Measurements from ENCODE around the gene TMEM225B. TPM values are rescaled to one million over a fixed set of nuclear protein-coding genes. Genes with fewer than 3 reads are reported as not detected.

TMEM225B gene
- total RNA-seq, 1 experiment from 2014 or later = 3.1 TPM

GRCh38 chr7:99579281-99579955, 18.6 kb upstream of the TMEM225B start:
- RAD21 ChIA-PET (ENCODE audit: low non-redundant PET in 1 of 2, low total read pairs in 2 of 2, uncharacterized antibody in 2 of 2, unreplicated experiment in 2 of 2) = no interaction called here
- Histone ChIP-seq H3K9ac (ENCODE audit: low read length) (no peak overlapping the region), H3K4me1 (ENCODE audit: control insufficient read depth in 1 of 2, insufficient read depth in 2 of 2, low read length in 2 of 2) (no peaks in the 10 kb centered on the region), H3K27me3 (ENCODE audit: insufficient read depth, low read length) (no peaks in the 10 kb centered on the region), H2AFZ (ENCODE audit: low read depth, low read length, poor library complexity, severe bottlenecking) (no peak overlapping the region), H3K79me2 (ENCODE audit: insufficient read depth, low read length) (no peaks in the 10 kb centered on the region), H3K4me2 (ENCODE audit: low read length) (no peak overlapping the region), H3K9me2 (ENCODE audit: insufficient read depth) (no peaks in the 10 kb centered on the region), H3K4me3 (replicated peaks in 1 of 2; ENCODE audit: low read depth in 1 of 2, low read length in 2 of 2) (no peak overlapping the region), H3K9me3 (ENCODE audit: control insufficient read depth in 1 of 2, insufficient read depth in 1 of 2, low read depth in 1 of 2, low read length in 2 of 2) (no peaks in the 10 kb centered on the region), H4K20me1 (ENCODE audit: insufficient read depth) (no peaks in the 10 kb centered on the region), H3K36me3 (ENCODE audit: control insufficient read depth in 1 of 2, insufficient read depth in 2 of 2, low read length in 2 of 2) (no peaks in the 10 kb centered on the region), H3K27ac (ENCODE audit: low read depth, low read length) (no peak overlapping the region)
- DNase-seq (ENCODE audit: low read depth, low spot score) (no peak), ATAC-seq (no peak)
- intact Hi-C loops (cut with micrococcal nuclease) = no loop called here
- TF ChIP-seq SP1 (IDR thresholded peaks at IDR 0.05; ENCODE audit: low read depth) (no peak), ZNF274 (IDR thresholded peaks at IDR 0.05; ENCODE audit: low read depth, low read length) (no peak), ZBTB33 (IDR thresholded peaks at IDR 0.05; ENCODE audit: extremely low read depth, insufficient replicate concordance, low read length) (no peak), ZFX (IDR thresholded peaks at IDR 0.05) (no peak)
- POLR2A ChIA-PET = no interaction called here
- CTCF ChIA-PET = interaction anchor here (0.6 to 0.7 kb wide), 2 partner anchors 12 to 34 kb away, joined by 3 to 5 read pairs; no protein-coding TSS in a partner anchor
- BruUV-seq (replicated peaks) = no TSS peak

- ChIA-PET CTCF (interaction anchor here (0.6 kb wide), 1 partner anchor 13 kb away, joined by 5 read pairs; no protein-coding TSS in a partner anchor), POLR2A (no interaction called here), RAD21 (ENCODE audit: low non-redundant PET in 1 of 2, low total read pairs in 2 of 2, uncharacterized antibody in 2 of 2, unreplicated experiment in 2 of 2) (no interaction called here)
- DNase-seq (ENCODE audit: low read depth, low spot score) (no peak), ATAC-seq (no peak)
- H3K9ac ChIP-seq (ENCODE audit: low read length) = no peak overlapping the region
- BruUV-seq (replicated peaks) = no TSS peak
- H2AFZ ChIP-seq (ENCODE audit: low read depth, low read length, poor library complexity, severe bottlenecking) = no peak overlapping the region
- intact Hi-C loops (cut with micrococcal nuclease) = no loop called here
- H3K4me3 ChIP-seq (replicated peaks in 1 of 2; ENCODE audit: low read depth in 1 of 2, low read length in 2 of 2) = no peak overlapping the region
- H3K4me2 ChIP-seq (ENCODE audit: low read length) = no peak overlapping the region
- no peaks in the 10 kb centered on the region for H3K36me3 ChIP-seq (ENCODE audit: control insufficient read depth in 1 of 2, insufficient read depth in 2 of 2, low read length in 2 of 2)
- H3K27ac ChIP-seq (ENCODE audit: low read depth, low read length) = no peak overlapping the region
- no peaks in the 10 kb centered on the region for H3K27me3 ChIP-seq (ENCODE audit: insufficient read depth, low read length)
- H3K4me1 ChIP-seq (ENCODE audit: control insufficient read depth in 1 of 2, insufficient read depth in 2 of 2, low read length in 2 of 2) = no peaks in the 10 kb centered on the region
- H4K20me1 ChIP-seq (ENCODE audit: insufficient read depth) = no peaks in the 10 kb centered on the region
- H3K9me2 ChIP-seq (ENCODE audit: insufficient read depth) = no peaks in the 10 kb centered on the region
- no peaks in the 10 kb centered on the region for H3K79me2 ChIP-seq (ENCODE audit: insufficient read depth, low read length)
- H3K9me3 ChIP-seq (ENCODE audit: control insufficient read depth in 1 of 2, insufficient read depth in 1 of 2, low read depth in 1 of 2, low read length in 2 of 2) = no peaks in the 10 kb centered on the region
- no peak for TF ChIP-seq EZH2phosphoT487 (IDR thresholded peaks at IDR 0.05; ENCODE audit: borderline replicate concordance)
- no peak for TF ChIP-seq ELF1 (IDR thresholded peaks at IDR 0.05; ENCODE audit: borderline replicate concordance, low read depth)
- no peak for TF ChIP-seq JUND (IDR thresholded peaks at IDR 0.05)
- no peak for TF ChIP-seq ZFX (IDR thresholded peaks at IDR 0.05)
- no peak for TF ChIP-seq RAD21 (IDR thresholded peaks at IDR 0.05; ENCODE audit: low read depth)
- TF ChIP-seq CEBPB (IDR thresholded peaks at IDR 0.05; ENCODE audit: low read depth) = no peak
- no peak for TF ChIP-seq CTCF (IDR thresholded peaks at IDR 0.05 in 2 of 3, conservative IDR thresholded peaks at IDR 0.05 in 1 of 3; ENCODE audit: borderline replicate concordance in 1 of 3, insufficient read depth in 1 of 3, low read depth in 2 of 3, low read length in 2 of 3)
- TF ChIP-seq ATF3 (IDR thresholded peaks at IDR 0.05) = no peak
- no peak for TF ChIP-seq POLR2A (IDR thresholded peaks at IDR 0.05; ENCODE audit: borderline replicate concordance, extremely low read depth, insufficient read depth, insufficient read length)
- no peak for TF ChIP-seq SIN3A (IDR thresholded peaks at IDR 0.05; ENCODE audit: low read depth)
- TF ChIP-seq CBX3 (IDR thresholded peaks at IDR 0.05; ENCODE audit: low read depth) = no peak
- TF ChIP-seq EZH2 (IDR thresholded peaks at IDR 0.05) = no peak
These were observed 17.9 kb upstream of the TMEM225B start for GRCh38 chr7:99579956-99580777.
